ENCODE data around the gene TRPM5.
A peak's percentile ranks its signal among the peaks of the same experiment; 100 is the strongest.
"Not testable (repeated sequence)": the region's sequence is repeated elsewhere in the genome, so short reads cannot be mapped to it uniquely, and the experiment has no call there.

The TRPM5 gene, protein sequence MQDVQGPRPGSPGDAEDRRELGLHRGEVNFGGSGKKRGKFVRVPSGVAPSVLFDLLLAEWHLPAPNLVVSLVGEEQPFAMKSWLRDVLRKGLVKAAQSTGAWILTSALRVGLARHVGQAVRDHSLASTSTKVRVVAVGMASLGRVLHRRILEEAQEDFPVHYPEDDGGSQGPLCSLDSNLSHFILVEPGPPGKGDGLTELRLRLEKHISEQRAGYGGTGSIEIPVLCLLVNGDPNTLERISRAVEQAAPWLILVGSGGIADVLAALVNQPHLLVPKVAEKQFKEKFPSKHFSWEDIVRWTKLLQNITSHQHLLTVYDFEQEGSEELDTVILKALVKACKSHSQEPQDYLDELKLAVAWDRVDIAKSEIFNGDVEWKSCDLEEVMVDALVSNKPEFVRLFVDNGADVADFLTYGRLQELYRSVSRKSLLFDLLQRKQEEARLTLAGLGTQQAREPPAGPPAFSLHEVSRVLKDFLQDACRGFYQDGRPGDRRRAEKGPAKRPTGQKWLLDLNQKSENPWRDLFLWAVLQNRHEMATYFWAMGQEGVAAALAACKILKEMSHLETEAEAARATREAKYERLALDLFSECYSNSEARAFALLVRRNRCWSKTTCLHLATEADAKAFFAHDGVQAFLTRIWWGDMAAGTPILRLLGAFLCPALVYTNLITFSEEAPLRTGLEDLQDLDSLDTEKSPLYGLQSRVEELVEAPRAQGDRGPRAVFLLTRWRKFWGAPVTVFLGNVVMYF (N-terminal part only)

DNA sequence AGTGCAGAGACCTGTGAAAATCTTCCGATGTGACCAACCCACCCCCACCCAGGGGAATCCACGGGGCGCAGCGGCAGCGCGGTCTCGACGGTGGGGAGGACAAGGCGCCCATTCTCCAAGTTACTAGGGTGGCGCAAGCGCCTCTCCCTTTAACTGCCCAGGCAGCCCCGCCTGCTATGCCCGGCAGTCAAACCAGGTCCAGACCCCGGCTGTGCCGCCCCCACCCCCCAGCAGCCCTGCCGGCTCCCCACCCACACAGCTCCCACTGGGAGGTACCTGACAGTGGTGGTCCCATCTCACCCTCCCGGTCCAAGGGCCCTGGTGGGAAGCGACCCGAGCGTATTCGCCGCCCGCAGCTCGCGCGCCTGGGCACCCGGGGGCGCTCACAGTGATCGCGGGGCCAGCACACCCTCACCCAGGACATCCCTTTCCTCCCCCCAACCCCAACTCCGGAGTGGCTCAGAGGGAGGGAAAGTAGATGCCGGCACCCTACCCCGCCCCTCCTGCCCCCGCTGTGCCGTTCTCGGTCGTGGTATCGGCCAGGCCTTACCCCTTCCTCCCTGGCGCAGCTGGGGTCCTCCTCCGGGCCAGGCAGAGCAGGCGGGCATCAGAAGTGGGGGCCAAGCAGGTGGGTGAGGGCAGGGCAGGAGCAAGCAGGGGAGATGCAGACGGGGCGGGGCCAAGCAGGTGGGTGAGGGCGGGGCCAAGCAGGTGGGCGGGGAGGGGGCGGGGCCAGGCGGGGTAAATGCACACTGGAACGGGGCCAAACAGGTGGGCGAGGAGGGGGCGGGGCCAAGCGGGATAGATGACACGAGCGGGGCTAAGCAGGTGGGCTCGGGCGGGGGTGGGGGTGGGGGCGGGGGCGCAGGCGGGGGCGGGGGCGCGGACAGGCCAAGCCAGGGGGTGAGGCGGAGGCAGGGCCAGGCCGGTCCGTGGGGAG lies at the start of gene TRPM5:
Gene TRPM5 (minus strand): TSS at position 634 of the 940 bp plus-strand sequence. CDS start 21,478 bp downstream, outside the sequence.
- peak; percentile 82 to 83 for DNase-seq

DNA sequence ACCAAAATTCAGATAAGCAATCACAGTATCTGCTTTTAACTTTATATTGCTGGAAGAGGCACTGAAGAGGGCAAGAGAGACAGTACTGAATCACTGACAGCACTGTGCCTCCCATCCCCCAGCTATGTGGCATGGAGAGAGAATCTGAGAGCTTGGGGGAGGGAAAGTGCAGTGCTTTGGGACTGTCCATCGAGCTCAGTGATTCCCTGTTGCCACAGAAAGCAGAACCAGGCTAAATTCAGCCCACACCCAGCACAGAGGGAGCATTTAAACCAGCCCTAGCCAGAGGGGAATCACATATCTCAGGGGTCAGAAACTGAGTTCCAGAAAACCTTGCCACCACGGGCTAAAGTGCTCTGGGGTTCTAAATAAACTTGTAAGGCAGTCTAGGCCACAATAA lies 44.8 kb upstream of the TRPM5 start:
- no peak for DNase-seq

DNA sequence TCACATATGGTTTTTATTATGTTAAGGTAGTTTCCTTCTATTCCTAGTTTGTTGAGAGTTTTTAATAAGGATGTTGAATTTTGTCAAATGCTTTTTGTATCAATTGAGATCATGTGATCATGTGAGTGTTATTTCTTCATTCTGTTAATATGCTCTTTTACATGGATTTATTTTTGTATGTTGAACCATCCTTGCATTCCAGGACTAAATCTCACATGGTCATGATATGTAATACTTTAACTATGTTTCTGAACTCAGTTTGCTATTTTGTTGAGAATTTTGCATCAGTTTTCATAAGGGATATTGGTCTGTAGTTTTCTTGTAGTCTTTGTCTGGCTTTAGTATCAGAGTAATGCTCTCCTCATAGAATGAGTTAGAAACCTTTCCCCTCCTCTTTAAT lies 43.7 kb upstream of the TRPM5 start:
- no peak for DNase-seq

DNA sequence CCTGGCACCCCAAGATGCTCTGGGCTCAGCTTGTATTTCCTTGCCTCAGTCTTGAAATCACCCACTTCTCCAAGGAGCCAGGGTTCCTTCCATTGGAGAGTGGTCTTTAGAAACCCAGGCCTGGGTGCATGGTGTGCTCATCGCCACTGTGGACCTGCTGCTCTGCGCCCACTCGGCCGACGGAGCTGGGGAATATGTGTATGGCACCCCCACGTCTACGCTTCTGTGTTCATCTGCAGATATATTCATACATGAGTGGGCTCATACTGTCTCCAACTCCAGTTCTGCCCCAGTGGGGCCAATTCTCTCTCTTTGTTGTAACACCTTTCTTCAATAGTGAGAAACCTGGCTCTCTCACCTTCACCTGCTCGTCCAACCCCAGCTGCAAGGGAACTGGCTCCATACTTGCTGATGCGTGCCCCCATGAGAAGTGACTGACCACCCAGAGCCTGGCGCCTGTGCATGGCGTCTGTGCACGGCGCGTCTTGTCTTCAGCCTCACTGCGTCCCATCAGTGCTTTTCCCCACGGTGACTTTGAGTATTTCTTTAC lies 40.3 kb upstream of the TRPM5 start:
- no peak for DNase-seq

DNA sequence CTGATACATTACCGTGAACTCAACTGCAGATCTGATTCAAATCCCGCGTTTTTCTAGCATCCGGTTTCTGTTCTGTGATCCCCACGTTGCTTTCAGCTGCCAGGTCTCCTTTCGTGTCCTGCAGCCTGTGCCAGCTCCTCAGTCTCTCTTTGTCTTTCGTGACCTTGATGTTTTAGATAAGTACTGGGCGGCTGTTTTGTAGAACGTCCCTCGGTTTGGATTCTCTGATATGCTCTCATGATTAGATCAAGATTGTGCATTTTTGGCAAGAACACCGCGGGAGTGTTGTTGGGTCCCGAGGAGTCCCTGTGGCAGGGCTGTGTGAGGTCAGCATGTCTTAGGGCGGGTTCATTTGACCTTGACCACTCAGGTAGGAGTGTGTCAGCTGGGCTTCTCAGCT lies 39.1 kb upstream of the TRPM5 start:
- DNase-seq = no peak

DNA sequence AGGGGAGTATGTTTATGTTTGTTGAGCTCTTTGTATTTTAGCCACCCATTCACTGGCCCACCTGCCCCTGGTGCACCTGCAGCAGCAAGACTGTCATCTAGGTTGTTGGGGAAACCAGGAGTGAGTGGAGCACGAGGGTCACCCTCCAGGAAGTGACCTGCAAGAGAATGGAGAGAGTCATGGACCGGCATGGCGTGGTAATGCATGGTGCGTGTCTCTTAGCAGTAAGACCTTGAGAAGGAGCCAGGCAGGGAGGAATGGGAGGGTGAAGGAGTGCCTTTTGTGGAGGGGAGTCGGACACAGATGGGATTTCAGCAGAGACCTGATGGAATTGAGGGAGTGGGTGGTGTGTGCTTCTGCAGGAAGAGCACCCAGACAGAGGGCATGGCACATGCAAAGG lies 38.4 kb upstream of the TRPM5 start:
- DNase-seq = no peak

DNA sequence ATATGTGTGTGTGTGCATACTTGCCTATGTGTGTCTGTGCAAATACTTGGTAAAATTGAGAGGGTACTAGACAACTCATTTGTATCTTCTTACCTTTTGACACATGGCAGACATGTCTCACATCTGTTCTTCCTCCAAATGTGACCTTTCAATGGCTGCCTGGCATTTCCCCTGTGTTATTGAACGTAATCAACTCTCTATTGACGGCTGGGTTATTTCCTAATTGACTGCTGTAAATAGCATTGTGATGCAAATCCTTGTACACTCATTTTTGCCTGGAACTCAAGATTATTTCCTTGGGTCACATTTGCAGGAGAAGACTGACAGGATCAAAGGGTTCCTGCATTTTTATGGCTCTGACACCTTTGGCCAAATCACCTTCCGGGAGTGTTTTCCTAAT lies 37.9 kb upstream of the TRPM5 start:
- DNase-seq = no peak

DNA sequence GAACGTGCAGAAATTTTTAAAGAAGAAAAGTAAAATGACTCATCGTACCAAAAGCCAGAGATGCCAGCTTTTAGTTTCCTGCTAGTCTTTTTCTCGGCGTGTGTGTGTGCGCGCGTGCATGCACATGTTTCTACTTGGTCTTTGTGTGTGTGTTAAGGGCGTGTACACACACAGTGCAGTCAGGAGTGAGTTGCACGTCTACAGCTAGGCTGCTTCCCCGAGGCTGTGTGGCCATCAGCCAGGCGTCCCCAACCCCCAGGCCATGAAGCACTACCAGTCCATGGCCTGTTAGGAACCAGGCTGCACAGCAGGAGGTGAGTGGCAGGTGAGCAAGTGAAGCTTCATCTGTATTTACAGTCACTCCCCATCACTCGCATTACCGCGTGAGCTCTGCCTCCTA lies 36.9 kb upstream of the TRPM5 start:
- peak in 1 of 2 donors; percentile 17 for DNase-seq

DNA sequence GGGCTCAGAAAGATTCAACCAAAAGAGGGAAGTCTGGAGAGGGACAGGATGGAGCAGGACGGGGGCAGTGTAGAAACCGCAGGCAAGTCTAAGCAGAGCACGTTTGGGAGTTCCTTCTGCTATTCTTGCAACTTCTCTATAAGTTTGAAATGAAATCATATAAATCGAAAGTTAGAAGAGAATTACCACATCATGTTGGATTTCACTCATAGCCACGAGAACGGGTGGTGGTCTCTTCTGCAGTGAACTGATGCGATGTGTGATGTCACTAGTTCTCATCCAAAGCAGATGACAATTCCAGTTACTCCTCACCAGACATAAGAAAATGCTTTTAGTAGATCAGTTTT lies 36.5 kb upstream of the TRPM5 start:
- DNase-seq = no peak

DNA sequence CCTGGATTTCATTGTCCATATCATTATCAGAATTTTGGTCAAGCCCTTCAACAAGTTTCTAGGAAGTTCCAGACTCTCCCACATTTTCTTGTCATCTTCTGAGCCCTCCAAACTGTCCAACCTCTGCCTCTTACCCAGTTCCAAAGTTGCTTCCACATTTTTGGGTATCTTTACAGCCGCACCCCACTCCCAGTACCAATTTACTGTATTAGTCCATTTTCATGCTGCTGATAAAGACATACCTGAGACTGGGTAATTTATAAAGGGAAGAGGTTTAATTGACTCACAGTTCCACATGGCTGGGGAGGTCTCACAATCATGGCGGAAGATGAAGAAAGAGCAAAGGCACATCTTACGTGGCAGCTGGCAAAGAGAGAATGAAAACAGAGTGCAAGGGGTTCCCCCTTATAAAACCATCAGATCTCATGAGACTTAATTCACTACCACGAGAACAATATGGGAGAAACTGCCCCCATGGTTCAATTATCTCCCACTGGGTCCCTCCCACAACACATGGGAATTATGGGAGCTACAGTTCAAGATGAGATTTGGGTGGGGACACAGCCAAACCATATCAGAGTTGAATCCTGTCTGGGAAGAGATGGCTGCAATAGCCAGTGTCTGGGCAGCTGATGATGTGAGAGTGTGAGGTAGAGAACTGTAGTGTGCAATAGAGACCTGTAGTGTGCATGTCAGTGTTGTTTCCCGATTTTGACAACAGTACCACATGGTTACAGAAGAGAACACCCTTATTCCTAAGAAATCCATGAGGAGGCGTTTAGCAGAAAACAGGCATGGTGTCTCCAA lies 36.0 kb upstream of the TRPM5 start:
- DNase-seq = not testable (repeated sequence)

DNA sequence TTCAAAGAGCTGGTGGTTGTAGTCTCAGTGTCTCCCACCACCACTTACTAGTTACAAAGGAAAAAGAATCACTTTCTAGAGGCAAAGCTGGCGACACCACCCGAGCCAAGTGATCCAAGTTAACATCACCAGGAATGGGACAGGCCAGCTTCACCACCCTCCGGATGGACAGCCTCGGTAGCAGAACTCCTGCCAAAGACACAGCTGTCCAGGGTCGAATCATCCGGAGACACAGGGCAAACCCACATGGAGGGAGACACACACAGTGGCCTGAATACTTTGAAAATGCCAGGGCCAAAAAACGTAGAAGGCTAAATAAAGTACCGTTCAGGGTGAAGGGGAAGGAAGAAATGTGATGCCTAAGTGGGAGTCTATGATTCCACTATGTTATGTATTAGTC lies 33.6 kb upstream of the TRPM5 start:
- DNase-seq = no peak

DNA sequence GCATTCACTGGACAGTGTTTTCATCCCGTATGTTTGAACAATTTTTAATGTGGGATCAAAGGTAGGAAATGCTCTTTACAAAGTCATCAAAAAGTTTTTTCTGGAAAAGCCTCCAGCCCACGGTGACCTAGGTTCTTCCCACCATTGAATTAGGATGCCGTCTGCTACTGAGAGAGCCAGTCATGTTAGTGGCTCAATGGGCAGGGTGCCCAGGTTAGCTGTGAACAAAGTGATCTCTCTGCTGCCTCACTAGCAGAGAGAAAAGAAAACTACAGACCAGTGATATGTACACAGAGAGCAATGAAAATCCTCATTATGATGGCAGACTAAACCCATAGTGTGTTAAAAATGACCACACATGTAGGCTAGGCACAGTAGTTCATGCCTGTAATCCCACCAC lies 32.9 kb upstream of the TRPM5 start:
- DNase-seq = no peak

DNA sequence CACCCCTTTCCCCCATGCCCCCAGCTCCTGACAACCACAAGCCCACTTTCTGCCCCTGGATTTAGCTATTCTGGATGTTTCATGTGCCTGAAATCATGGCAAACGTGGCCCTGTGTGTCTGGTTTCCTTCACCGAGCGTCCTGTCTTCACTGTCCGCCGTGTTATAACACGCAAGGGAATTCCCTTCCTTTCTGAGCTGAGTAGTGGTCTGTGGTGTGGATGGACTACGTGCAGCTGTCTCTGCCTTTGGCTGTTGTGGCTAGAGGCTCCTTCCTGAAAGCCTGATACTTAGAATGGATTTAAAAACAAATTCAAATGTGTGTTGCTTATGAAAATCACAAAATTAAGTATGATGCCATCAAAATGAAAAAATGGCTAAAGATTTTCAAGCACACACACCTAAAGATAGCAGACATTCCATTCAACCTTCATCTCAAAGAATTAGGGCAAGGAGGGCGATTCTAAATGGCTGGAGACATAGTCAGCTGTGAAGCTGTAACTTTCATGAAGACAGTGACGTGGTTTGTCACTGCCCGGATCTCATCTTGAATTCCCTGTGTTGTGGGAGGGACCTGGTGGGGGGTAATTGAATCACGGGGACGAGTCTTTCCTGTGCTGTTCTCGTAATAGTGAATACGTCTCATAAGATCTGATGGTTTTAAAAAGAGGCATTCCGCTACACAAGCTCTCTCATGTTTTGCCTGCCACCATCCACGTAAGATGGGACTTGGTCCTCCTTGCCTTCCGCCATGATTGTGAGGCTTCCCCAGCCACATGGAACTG lies 31.0 kb upstream of the TRPM5 start:
- no peak for DNase-seq

DNA sequence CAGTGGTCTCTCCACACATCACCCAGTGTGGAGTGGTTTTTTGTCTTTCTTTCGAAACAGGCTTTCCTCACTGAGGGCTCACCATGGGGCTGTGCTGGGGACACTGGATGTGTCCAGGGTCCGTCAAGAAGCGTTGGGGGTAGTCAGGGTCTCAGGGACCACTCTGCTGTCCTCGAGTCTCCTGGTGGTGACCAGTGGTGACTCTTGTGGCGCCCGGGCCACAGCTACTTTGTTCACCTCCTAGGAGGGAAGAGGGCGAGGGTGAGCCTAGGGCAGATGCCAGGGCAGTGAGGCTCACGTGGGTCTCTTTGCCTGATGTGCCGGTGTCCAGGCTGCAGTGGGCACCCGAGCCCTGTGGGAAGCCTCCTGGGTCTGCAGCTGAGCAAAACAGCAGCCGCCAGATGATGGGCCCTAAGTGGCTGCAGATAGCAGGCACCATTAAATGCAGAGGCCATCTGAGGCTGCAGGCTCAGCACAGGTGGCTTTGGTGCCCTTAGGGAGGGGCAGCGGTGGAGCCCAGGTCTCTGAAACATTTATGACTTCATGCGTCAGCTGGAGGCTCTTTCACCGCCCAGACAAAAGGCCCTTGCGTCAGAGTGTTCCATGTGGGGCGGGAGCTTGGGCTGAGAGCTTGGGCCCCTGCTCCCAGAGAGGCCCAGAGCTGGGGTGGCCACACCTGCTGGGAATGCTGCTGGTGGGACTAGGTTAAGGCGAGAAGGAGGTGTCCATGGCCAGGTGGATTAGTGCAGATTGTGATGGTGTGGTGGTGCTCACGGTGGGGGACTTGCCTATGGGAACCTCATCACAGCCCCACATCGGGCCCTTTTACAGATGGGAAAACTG lies 30.0 kb upstream of the TRPM5 start:
- no peak for DNase-seq

DNA sequence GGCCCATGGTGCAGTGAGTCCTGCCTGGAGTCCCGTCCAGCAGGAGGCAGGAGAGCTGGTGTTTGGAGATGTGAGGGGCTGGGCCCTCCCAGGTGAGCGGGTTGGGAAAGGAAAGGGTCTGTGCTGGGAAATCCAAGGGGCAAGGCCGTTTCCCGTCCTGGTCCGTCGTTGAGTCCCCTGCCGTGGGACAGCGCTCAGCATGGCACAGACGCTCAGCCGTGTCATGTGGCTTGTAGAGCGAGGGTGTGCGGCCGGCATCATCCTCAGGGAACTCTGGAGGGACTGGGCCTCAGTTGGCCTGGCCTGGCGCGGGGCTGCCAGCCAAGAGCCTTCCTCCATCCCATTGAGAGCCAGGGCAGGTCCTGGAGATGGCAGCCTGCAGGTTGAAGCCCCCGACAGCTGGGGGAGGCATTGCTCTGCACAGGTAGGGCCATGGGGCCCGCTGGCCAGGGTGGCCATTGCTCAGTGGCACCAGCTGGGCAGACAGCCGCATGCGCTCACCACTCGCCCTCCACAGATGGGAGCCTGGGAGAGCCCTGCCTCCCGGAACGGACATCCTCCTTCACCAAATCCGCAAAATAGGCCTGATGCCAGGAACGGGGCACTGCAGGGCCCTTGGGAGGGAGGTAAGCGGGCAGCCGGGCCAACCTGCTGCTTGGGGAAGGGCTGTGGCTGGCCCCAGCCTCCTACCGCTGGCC lies 29.2 kb upstream of the TRPM5 start:
- no peak for DNase-seq

DNA sequence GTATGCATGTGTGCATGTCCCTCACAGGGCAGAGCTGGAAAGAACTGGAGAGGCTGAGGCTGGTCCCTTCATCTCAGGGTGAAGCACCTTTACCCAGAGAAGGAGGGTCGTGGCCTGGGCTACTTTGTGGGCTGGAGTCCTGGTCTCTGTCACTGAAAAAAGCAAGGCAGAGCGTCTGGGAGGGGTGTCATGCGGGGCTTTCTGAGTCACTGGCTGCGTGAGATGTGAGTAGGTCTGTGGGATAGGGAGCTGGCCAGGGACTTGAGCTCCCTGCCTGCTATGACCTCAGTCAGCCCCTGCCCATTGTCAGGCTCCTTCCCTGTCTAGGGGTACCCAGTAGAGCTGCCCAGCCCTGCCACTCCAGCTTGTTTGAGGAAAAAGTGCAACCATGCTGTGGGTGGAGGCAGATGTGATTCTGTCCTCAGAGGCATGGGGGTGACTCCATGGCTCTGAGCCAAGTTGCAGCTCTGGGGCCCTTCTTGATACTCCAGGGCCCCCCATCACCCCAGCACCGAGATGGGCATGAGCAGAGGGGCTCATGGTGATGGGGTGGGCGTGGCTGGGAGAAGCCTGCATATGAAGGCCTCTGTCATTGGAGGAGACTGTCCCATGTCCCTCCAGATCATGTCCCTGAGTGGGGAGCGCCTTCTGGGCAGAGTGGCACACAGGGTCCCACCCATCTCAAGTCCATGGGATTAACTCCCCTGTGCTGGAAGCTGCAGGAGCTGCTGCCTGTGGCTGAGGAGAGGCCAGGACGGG lies 28.3 kb upstream of the TRPM5 start:
- DNase-seq = no peak

DNA sequence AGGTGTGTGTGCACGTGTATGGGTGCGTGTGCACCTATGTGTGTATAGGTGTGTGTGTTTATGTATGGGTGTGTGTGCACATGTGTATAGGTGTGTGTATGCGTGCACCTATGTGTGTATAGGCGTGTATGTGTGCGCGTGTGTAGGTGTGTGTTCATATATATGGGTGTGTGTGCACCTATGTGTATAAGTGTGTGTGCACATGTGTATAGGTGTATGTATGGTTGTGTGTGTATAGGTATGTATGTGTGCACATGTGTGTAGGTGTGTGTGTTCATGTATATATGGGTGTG lies 27.4 kb upstream of the TRPM5 start:
- no peak for DNase-seq

DNA sequence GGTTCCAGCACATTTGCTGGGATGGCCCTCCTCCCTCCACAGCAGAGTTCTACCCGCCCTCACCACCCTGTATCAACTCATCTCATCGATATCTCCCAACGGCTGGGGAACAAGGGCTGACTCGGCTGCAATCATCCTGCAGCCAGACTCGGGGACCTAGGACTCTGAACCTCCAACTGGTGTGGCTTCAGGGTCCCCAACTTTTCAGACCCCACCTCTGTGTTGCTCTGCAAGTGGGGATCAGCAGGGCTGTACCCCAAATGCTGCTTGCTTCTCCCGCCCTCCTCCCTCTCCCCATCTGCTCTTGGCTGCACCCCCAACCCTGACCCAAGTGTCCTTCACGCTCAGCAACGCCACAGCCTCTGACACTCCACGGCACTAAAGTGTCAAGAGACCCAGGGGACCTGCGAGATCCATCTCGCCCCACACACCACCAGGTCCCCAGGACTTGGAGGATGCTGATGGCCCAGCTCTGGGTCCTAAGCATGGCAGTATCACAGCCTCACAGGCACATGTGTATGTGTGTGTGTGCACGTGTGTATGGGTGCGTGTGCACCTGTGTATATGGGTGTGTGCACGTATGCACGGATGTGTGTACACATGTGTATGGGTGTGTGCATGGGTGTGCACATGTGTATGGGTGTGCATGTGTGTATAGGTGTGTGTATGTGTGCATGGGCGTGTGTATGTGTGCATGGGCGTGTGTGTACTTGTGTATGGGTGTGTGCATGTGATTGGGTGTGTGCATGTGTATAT lies 26.9 kb upstream of the TRPM5 start:
- no peak for DNase-seq
